Fibroblast of lung (primary cell): ENCODE data around the gene HIKESHI. TPM values are rescaled to one million over a fixed set of nuclear protein-coding genes. Genes with fewer than 3 reads are reported as not detected.

Experiments used
- DNase-seq, 2 donors: peaks; one replicate each; pipeline versions ENCODE4 v3.0.0 to v3.0.0-alpha.2; 2010; ENCODE audit warnings: low read depth in 2 of 2
- H2AFZ ChIP-seq: 2 replicates; pipeline ENCODE4 v1.5.1; 2012; ENCODE audit warnings: low read length, control low read depth, inconsistent platforms
- H3K27ac ChIP-seq: 2 replicates; pipeline ENCODE4 v1.5.1; 2011; ENCODE audit warnings: low read length, control low read depth; ENCODE audit not compliant: insufficient read depth
- H3K27me3 ChIP-seq: 2 replicates; pipeline ENCODE4 v1.5.1; 2011; ENCODE audit warnings: mild to moderate bottlenecking, low read length; ENCODE audit not compliant: control insufficient read depth, insufficient read depth
- H3K36me3 ChIP-seq: 2 replicates; pipeline ENCODE4 v1.5.1; 2011; ENCODE audit warnings: low read length; ENCODE audit not compliant: control insufficient read depth, insufficient read depth
- H3K4me1 ChIP-seq: 2 replicates; pipeline ENCODE4 v1.5.1; 2011; ENCODE audit warnings: low read length; ENCODE audit not compliant: control insufficient read depth, insufficient read depth; ENCODE audit errors: extremely low read depth
- H3K4me2 ChIP-seq: 2 replicates; pipeline ENCODE4 v1.5.1; 2011; ENCODE audit warnings: low read length, control low read depth; ENCODE audit not compliant: insufficient read depth; ENCODE audit errors: extremely low read depth
- H3K4me3 ChIP-seq, 4 experiments: fragments of 200-600 bp in 1 of 4; sonication (generic) in 1 of 4; replicated peaks in 1 of 4; 2 replicates each; pipeline ENCODE4 v1.5.1; 2011 to 2016; ENCODE audit warnings: low read length in 4 of 4, low read depth in 3 of 4, mild to moderate bottlenecking in 3 of 4, control low read depth in 2 of 4, inconsistent platforms in 1 of 4, mixed read lengths in 1 of 4; ENCODE audit not compliant: insufficient read depth in 1 of 4; ENCODE audit errors: control extremely low read depth in 1 of 4
- H3K79me2 ChIP-seq: 2 replicates; pipeline ENCODE4 v1.5.1; 2012; ENCODE audit warnings: mild to moderate bottlenecking, low read length, inconsistent platforms; ENCODE audit not compliant: control insufficient read depth, insufficient read depth
- H3K9ac ChIP-seq: 2 replicates; pipeline ENCODE4 v1.5.1; 2011; ENCODE audit warnings: mild to moderate bottlenecking, low read length, control low read depth; ENCODE audit not compliant: insufficient read depth
- H3K9me3 ChIP-seq: 2 replicates; pipeline ENCODE4 v1.5.1; 2012; ENCODE audit warnings: low read depth, low read length; ENCODE audit not compliant: control insufficient read depth, insufficient read depth
- H4K20me1 ChIP-seq: 2 replicates; pipeline ENCODE4 v1.5.1; 2011; ENCODE audit warnings: low read length; ENCODE audit not compliant: control insufficient read depth, insufficient read depth; ENCODE audit errors: extremely low read depth
- CTCF ChIP-seq, 2 donors: IDR thresholded peaks in 1 of 2; conservative IDR thresholded peaks in 1 of 2; 1 replicate in 1 of 2; 2 replicates in 1 of 2; pipeline ENCODE4 v1.5.1; 2011 to 2012; ENCODE audit warnings: low read length in 2 of 2, control low read depth in 1 of 2, inconsistent platforms in 1 of 2, low read depth in 1 of 2, mild to moderate bottlenecking in 1 of 2
- EZH2 ChIP-seq: IDR thresholded peaks from 2 replicates; pipeline ENCODE4 v1.5.1; 2012; ENCODE audit warnings: low read length, control low read depth, mild to moderate bottlenecking; ENCODE audit errors: missing control alignments
- polyA plus RNA-seq, 2 donors: library from polyadenylated mRNA; depleted of rRNA in 1 of 2; stranded (reverse) in 1 of 2; unstranded in 1 of 2; fragments of >200 nt; gene quantifications; 2 replicates each; pipeline ENCODE4 v1.2.1, GENCODE V29; 2011 to 2012; ENCODE audit warnings: missing spikeins in 1 of 2
- total RNA-seq: library from RNA; depleted of rRNA; stranded (reverse); fragments of >200 nt; gene quantifications from 2 replicates; pipeline ENCODE4 v1.2.1, GENCODE V29; 2014

HIKESHI gene
- total and polyA plus RNA-seq, 2 donors (not counting 1 experiment from before 2014, with no cell fraction given) = 64.1 to 74.3 TPM

DNA sequence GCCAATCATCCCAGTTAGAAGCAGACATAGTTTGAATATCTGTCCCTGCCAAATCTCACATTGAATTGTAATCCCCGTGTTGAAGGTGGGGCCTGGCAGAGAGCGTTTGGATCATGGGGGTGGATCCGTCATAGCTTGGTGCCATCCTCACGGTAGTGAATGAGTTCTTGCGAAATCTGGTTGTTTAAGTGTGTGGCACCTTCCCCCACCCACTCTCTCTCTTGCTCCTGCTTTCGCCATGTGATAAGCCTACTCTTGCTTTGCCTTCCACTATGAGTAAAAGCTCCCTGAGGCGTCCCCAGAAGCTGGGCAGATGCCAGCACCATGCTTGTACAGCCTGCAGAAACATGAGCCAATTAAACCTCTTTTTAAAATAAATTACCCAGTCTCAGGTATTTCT is 67.6 kb downstream of the HIKESHI start:
- Histone ChIP-seq H3K9me3 (no peaks in the 10 kb centered on the region), H3K4me1 (peaks cover 2% of the 10 kb centered on the region), H3K27ac (no peak overlapping the region), H3K79me2 (no peaks in the 10 kb centered on the region), H3K36me3 (no peaks in the 10 kb centered on the region), H3K27me3 (no peaks in the 10 kb centered on the region), H3K4me2 (no peak overlapping the region), H3K4me3 (no peak overlapping the region), H3K9ac (no peak overlapping the region), H2AFZ (no peak overlapping the region), H4K20me1 (no peaks in the 10 kb centered on the region)
- TF ChIP-seq CTCF (conservative IDR thresholded peaks at IDR 0.05 in 1 of 2, IDR thresholded peaks at IDR 0.05 in 1 of 2; ENCODE audit: low read depth in 1 of 2, low read length in 2 of 2) = no peak
- TF ChIP-seq EZH2 = no peak
- DNase-seq = no peak

DNA sequence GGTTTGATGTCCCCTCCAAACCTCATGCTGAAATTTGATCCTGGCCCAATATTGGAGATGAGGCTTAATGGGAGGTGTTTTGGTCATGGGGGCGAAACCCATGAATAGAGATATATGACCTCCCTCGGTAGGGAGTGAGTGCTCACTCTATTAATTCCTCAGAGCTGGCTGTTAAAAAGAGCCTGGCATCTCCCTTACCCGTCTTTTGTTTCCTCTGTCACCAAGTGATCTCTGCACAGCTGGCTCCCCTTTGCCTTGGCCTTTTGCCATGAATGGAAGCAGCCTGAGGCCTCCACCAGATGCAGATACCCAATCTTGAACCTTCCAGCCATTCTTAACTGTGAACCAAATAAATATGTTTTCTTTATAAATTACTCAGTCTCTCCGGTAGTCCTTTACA is 68.1 kb downstream of the HIKESHI start:
- Histone ChIP-seq H3K9me3 (no peaks in the 10 kb centered on the region), H3K27ac (no peak overlapping the region), H3K4me2 (no peak overlapping the region), H3K4me3 (no peak overlapping the region), H3K4me1 (peaks cover 1% of the 10 kb centered on the region), H4K20me1 (no peaks in the 10 kb centered on the region), H3K27me3 (no peaks in the 10 kb centered on the region), H3K36me3 (no peaks in the 10 kb centered on the region), H3K79me2 (no peaks in the 10 kb centered on the region), H3K9ac (no peak overlapping the region), H2AFZ (no peak overlapping the region)
- no peak for DNase-seq
- TF ChIP-seq CTCF (conservative IDR thresholded peaks at IDR 0.05 in 1 of 2, IDR thresholded peaks at IDR 0.05 in 1 of 2; ENCODE audit: low read depth in 1 of 2, low read length in 2 of 2) = no peak
- TF ChIP-seq EZH2 = no peak

GRCh38 chr11:86370922-86371594 is 69.0 kb downstream of the HIKESHI start:
- no peaks in the 10 kb centered on the region for H3K4me1 ChIP-seq
- DNase-seq = peak; percentile 50 to 73
- H3K36me3 ChIP-seq = no peaks in the 10 kb centered on the region
- TF ChIP-seq EZH2 (no peak), CTCF (conservative IDR thresholded peaks at IDR 0.05 in 1 of 2, IDR thresholded peaks at IDR 0.05 in 1 of 2; ENCODE audit: low read depth in 1 of 2, low read length in 2 of 2) (no peak)
- no peaks in the 10 kb centered on the region for H3K9me3 ChIP-seq
- no peaks in the 10 kb centered on the region for H3K79me2 ChIP-seq
- H3K4me3 ChIP-seq = no peak overlapping the region
- H2AFZ ChIP-seq = no peak overlapping the region
- H3K27ac ChIP-seq = no peak overlapping the region
- H3K4me2 ChIP-seq = no peak overlapping the region
- H4K20me1 ChIP-seq = no peaks in the 10 kb centered on the region
- H3K27me3 ChIP-seq = no peaks in the 10 kb centered on the region
- no peak overlapping the region for H3K9ac ChIP-seq
